GM21526 (cell line): ENCODE data around the gene C4B.
"Not testable (repeated sequence)": the region's sequence is repeated elsewhere in the genome, so short reads cannot be mapped to it uniquely, and the experiment has no call there.

Experiments
- ATAC-seq: cut with Tn5 transposase; IDR thresholded peaks from one replicate; pipeline ENCODE4 v1.9.1; 2021; ENCODE audit warnings: moderate library complexity; ENCODE audit not compliant: unreplicated experiment, low FRiP score

The C4B gene

GRCh38 chr6:32047855-32048766 is 33.5 kb downstream of the C4B start:
- no peak for ATAC-seq

- not testable (repeated sequence) for ATAC-seq
These were observed 34.6 kb downstream of the C4B start for GRCh38 chr6:32049149-32049548.

- not testable (repeated sequence) for ATAC-seq
These were observed 35.1 kb downstream of the C4B start for GRCh38 chr6:32049736-32050135.

GRCh38 chr6:32050562-32050961 is 36.0 kb downstream of the C4B start:
- ATAC-seq: no peak

- not testable (repeated sequence) for ATAC-seq
These were observed 38.0 kb downstream of the C4B start for GRCh38 chr6:32052626-32053025.

- ATAC-seq: not testable (repeated sequence)
These were observed 38.7 kb downstream of the C4B start for GRCh38 chr6:32053314-32053713.

- not testable (repeated sequence) for ATAC-seq
These were observed 41.2 kb downstream of the C4B start for GRCh38 chr6:32055756-32056155.

- ATAC-seq: no peak
These were observed 41.7 kb downstream of the C4B start for GRCh38 chr6:32056254-32056653.

GRCh38 chr6:32057966-32058365 is 43.4 kb downstream of the C4B start:
- ATAC-seq: no peak

- no peak for ATAC-seq
These were observed 43.9 kb downstream of the C4B start for GRCh38 chr6:32058511-32058963.

GRCh38 chr6:32060966-32061655 is 46.5 kb downstream of the C4B start:
- ATAC-seq: no peak

- ATAC-seq: no peak
These were observed 50.1 kb downstream of the C4B start for GRCh38 chr6:32064706-32065105.

- ATAC-seq: not testable (repeated sequence)
These were observed 52.9 kb downstream of the C4B start for GRCh38 chr6:32067521-32067920.

- not testable (repeated sequence) for ATAC-seq
These were observed 53.7 kb downstream of the C4B start for GRCh38 chr6:32068315-32068714.

GRCh38 chr6:32068867-32069266 is 54.3 kb downstream of the C4B start:
- no peak for ATAC-seq

- ATAC-seq: no peak
These were observed 54.9 kb downstream of the C4B start for GRCh38 chr6:32069460-32069859.

- ATAC-seq: no peak
These were observed 55.4 kb downstream of the C4B start for GRCh38 chr6:32069878-32070515.

GRCh38 chr6:32070814-32071543 is 56.4 kb downstream of the C4B start:
- ATAC-seq: no peak

- ATAC-seq: no peak
These were observed 58.5 kb downstream of the C4B start for GRCh38 chr6:32073101-32073500.

- no peak for ATAC-seq
These were observed 59.0 kb downstream of the C4B start for GRCh38 chr6:32073613-32074012.
